Measurements from ENCODE around the gene ZFP64. TPM values are rescaled to one million over a fixed set of nuclear protein-coding genes. Genes with fewer than 3 reads are reported as not detected.
"Not testable (repeated sequence)": the region's sequence is repeated elsewhere in the genome, so short reads cannot be mapped to it uniquely, and the experiment has no call there.

Gene ZFP64
- 10 to 100 TPM in 1 of 2 donors, 1 to 10 TPM in 1; 8.1 to 11.7 TPM for total RNA-seq
- long read RNA-seq, donor 1, partial matches to known transcripts, result 2 of 3 reads
- long read RNA-seq, donor 1, other reads (novel, unspliced or antisense), result 0 of 3 reads
- long read RNA-seq, donor 2, partial matches to known transcripts, result 2 of 13 reads
- long read RNA-seq, donor 2, other reads (novel, unspliced or antisense), result 4 of 13 reads

DNA sequence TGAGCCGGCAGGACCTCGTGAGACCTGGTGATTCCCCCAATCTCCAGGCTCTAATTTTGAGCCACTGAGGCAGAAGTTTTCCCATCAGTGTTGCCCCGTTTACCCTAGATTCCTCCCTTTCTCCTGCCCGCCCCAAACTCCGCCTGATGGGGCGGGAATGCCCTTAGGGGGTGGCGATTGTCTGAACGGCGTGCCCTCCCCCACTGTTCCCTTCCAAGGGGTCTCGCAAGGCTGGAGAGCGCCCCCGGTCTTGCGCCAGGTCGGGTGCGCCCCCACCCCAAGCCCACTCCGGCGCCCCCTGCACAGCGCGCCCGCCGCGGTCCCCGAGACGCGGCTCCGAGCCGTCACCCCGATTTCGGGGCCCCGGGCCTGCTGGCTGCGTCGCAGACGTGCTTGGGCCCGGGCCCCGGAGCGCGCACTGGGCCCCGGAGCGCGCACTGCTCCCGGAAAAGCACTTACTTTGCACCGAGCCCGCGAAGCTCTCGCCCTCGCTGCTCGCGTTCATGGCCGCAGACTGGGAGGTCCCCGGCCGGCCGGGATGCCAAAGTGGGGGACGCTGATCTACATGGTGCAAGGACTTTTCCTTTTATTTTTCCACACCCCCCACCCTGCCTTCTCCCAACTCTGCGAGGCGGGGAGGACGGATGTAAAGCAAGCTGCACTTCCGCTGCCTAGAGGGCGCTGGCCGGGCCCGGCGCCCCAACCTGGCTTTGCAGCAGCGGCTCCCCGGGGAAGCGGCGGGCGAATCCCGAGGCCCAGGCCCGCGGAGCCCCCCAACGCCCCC, at the start of gene ZFP64:
ZFP64 (minus strand) TSS at position 648 of the 784 bp plus-strand sequence; CDS start at position 505, 143 bp downstream.
- intact Hi-C loops (cut with DNase I), result no loop called here
- DNase-seq (ENCODE audit: low spot score), result peak; percentile 92

DNA sequence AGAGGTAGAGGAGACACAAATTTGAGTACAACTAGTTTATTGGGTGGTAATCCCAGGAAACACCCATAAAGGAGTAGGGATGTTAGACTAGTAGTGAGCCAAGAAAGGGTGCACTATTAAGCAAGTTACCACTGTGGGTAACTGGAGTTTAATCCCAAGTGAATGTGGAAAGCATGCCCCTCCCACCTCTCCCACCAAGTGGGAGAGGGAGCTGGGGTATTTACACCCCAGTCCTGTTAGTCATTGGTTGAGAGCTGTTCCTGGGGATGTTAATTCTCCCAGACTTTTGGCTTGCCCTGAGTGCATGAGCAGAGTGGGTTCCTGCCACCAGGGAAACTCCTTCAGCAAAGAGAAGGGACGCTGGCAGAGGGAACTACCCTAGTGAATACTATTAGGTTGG, 49.2 kb upstream of the ZFP64 start:
- no peak for DNase-seq (ENCODE audit: low spot score)
- intact Hi-C loops (cut with DNase I), result no loop called here

DNA sequence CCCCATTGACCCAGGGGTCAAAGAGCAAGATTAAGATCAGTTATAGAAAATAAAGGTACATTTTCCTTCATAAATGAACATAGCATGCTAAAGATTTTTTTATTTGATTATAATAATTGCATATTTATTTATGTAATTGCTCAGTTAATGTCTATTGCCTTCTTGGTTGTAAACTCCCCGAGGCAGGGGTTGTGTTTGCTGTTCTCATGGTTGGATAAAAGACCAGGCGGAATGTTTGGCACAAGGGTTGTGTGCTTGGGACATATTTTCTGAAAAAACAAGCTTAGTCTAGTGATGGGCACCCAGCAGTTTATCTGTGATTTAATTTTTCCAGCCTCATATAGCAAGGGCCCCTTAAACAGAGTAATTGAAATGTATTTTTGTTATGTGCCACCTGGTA, 47.5 kb upstream of the ZFP64 start:
- no peak for DNase-seq (ENCODE audit: low spot score)
- intact Hi-C loops (cut with DNase I), result no loop called here

DNA sequence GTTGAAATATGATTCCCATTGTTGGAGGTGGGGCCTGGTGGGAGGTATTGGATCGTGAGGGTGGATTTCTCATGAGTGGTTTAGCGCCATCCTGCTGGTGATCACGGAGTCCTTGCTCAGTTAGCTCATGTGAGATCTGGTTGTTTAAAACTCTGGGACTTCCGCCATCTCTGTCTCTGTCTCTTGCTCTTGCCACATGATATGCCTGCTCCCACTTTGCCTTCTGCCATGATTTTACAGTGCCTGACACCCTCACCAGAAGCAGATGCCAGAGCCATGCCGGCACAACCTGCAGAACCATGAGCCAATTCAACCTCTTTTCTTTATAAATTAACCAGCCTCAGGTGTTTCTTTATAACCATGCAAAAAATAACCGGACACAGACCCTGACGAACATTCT, 44.7 kb upstream of the ZFP64 start:
- intact Hi-C loops (cut with DNase I), result no loop called here
- DNase-seq (ENCODE audit: low spot score), result no peak

DNA sequence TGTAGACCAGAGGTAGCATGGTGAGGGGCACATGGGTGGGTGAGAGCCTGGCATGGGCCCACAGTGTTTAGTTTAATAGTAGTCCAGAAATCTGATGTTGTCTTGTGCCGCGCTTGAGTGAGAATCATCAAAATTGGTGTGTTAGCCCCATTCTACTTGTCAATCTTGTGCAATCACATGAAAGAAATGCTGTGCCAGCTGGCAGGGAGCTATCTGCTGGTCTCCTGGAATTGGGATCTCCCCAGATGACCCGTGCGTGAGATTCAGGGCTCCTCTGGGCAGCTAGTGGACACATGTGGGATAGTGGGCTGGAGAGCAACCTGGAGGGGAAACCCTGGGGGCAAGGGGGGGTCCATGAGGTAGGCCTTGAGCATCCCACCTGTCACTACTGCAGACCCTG, 43.5 kb upstream of the ZFP64 start:
- intact Hi-C loops (cut with DNase I), result no loop called here

DNA sequence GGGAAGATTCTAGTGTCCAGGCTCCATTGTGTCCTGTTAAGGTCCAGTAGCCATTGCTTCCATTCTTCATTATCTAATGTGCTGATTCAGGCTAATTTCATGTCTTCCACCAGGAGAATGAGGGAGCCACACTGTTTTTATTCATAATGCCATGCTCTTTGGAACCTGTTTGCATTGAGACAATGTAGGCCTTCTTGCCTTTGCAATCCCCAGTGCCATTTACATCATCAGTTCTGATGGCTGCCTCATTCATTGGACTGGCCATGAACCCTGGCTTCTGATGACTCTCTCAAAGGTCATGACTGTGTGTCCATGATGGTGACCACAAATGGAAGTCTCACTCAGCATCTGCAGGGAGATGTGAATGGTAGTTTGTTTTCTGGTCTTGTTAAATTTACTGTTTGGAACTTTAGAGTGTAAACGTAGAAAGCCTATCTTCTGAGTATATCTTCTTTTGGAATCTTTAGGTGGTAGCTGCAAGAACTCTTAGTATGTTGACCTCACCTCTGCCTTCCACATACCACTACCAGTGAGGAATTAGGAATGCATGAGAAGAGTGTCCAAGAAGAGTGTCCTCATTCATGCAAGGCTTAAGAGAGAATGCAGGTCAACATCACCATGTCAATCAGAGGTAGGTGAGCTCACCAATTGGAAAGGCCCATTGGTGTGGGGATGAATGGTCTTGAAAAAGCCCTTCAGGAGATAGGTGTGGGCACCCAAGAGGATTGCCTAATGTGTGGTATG, 42.9 kb upstream of the ZFP64 start:
- intact Hi-C loops (cut with DNase I), result no loop called here
- DNase-seq (ENCODE audit: low spot score), result no peak

More for the DNA sequence above, 43.5 kb upstream of the ZFP64 start:
- no peak for DNase-seq (ENCODE audit: low spot score)

DNA sequence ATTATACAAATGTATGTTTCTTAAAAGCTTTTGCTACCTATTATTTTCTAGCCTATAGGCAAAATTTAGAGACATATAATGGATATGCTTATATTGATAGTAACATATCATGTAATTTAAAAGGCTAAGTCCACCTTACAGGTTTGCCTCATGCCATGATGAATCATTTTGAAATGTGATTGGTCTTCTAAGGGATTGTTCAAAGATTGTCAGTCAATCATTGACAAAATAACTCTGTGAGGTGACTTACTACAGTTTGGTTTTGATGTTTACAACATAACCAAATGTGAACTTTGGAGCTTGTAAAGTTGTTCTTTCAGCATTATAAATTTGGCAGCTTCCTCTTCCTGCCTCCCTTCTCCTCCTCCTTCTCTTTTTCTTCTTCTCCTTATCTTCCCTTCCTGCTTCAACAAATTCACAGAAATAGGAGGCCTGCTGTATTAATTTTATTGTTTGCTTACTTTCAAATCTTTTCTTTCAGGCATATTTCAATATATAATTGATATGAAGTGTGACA, 39.7 kb upstream of the ZFP64 start:
- intact Hi-C loops (cut with DNase I), result no loop called here
- DNase-seq (ENCODE audit: low spot score), result no peak

DNA sequence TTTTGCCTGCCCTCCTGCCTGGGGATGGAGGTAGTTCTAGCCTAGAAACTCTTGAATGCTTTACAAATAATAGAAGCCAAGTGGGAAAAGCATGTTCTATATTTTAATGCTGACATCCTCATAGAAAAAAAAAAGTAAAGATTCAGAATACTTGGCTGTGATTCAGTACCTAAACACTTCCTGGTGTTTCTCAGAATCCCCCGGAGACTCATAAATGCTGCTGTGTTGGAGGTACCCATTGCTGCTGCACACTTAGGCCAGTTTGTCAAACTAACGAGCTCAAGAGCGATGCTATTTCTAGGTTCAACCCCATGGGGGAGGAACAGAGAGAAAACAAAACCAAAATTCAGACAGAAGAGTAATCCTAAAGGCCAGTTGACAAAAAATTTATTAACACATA, 38.8 kb upstream of the ZFP64 start:
- DNase-seq (ENCODE audit: low spot score), result no peak
- intact Hi-C loops (cut with DNase I), result no loop called here

DNA sequence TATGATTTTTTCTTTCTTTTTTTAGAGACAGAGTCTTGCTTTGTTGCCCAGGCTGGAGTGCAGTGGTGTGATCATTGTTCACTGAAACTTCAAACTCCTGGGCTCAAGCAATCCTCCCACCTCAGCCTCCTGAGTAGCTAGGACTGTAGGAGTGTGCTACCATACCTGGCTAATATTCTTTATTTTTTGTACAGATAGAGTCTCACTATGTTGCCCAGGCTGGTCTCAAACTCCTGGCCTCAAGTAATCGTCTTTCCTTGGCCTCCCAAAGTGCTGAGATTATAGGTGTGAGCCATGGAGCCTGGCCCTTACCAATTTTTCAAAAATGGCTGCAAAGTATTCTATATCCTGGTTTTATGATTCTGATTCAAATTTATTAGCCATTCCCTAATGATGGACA, 37.8 kb upstream of the ZFP64 start:
- DNase-seq (ENCODE audit: low spot score); intact Hi-C loops (cut with DNase I): not testable (repeated sequence)

DNA sequence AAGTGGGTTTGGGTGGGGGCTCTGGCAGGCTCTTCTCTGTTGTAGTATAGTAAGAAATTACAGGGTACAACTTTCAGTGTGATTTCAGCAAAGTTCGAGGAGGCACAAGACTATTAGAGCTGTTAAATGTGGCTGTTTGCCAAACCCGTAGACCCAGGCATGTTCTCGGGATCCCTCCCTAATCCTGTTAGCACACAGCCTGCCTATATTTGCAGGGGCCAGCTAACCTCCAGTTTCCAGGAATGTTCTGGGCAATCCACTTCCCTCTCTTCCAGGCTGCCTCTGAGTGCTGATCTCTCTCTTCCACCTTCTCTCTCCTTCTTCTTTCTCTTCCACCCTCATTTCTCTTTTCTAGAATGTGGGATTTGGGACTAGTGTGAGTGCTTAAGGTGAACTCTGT, 34.8 kb upstream of the ZFP64 start:
- intact Hi-C loops (cut with DNase I), result no loop called here
- no peak for DNase-seq (ENCODE audit: low spot score)

DNA sequence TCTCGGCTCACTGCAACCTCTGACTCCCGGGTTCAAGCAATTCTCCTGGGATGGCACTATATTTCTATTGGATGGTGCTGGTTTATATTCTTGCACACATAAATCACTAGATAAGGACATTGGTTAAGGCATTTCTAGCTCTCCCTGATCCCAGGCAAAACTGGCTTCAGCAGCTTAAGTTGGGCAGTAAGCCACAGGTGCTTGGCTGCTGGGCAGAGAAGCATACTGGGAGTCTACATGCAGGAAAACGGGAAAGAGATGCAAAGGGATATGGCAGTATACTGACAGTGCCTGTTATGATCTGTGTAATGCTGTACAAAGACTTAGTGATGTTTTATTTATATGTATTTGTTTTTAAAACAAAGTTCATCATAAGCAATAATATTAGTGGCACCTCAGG, 33.3 kb upstream of the ZFP64 start:
- no peak for DNase-seq (ENCODE audit: low spot score)
- intact Hi-C loops (cut with DNase I), result no loop called here

DNA sequence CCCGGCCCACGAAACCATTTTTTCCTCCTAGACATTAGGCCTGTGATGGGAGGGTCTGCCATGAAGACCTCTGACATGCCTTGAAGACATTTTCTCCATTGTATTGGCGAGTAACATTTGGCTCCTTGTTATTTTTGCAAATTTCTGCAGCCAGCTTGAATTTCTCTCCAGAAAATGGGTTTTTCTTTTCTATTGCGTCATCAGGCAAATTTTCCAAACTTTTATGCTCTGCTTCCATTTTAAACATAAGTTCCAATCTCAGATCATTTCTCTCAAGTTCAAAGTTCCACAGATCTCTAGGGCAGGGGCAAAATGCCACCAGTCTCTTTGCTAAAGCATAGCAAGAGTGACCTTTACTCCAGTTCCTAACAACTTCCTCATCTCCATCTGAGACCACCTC, 29.8 kb upstream of the ZFP64 start:
- intact Hi-C loops (cut with DNase I), result not testable (repeated sequence)

DNA sequence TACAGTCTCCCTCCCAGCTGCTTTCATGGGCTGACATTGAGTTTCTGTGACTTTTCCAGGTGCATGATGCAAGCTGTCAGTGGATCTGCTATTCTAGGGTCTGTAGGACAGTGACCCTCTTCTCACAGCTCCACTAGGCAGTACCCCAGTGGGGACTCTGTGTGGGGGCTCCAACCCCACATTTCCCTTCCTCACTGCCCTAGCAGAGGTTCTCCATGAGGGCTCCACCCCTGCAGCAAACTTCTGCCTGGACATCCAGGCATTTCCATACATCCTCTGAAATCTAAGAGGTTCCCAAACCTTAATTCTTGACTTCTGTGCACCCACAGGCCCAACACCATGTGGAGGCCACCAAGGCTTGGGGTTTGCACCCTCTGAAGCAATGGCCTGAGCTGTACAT, 29.3 kb upstream of the ZFP64 start:
- intact Hi-C loops (cut with DNase I); DNase-seq (ENCODE audit: low spot score): not testable (repeated sequence)

More for the DNA sequence above, 29.8 kb upstream of the ZFP64 start:
- not testable (repeated sequence) for DNase-seq (ENCODE audit: low spot score)

DNA sequence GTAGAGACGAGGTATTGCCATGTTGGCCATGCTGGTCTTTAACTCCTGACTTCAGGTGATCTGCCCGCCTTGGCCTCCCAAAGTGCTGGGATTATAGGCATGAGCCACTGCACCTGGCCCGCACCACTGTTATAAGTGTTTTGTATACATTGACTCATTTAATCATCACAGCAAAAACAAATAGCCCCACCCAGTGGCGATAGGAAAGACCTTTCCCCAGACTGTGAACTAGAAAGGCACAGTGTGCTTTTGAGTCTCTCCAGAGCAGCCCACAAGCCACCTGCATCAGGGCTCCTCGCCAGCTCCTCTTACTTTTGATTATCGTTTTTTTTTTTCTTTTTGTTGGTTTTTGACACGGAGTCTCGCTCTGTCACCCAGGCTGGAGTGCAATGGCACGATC, 27.9 kb upstream of the ZFP64 start:
- DNase-seq (ENCODE audit: low spot score), result no peak
- intact Hi-C loops (cut with DNase I), result no loop called here

DNA sequence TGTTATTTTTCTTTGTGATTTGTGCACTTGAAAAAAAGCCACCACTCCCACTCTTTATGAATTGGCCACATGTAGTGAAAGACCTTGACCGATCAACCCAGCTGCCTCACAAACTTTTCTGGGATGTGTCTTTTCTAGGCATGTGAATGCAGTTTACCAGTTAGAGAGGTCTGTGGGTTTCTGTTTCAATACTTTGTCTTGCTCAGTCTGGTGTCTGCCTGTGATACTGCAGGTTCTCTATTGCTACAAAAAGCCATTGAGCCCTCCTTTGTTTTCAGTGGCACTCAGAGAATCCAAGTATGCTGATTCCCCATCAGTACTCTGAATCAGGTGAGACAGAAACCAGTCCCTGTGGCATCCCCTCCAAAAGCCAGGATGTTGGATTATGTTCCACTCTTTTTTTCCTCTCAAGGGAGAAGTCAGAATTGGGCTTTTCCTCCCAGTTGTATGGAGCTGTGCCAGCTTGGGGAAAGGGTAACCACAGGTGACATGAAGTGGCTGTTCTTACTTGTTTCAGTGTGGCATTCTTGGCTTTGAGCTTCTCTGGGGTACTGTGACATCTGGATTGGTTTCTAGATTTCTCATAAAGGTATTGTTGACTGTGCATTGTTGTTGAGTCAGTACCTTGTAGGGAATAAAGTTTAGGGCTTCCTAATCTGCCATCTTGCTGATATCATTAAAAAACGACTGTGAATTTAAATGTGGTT, 26.3 kb upstream of the ZFP64 start:
- no peak for DNase-seq (ENCODE audit: low spot score)
- intact Hi-C loops (cut with DNase I), result no loop called here

DNA sequence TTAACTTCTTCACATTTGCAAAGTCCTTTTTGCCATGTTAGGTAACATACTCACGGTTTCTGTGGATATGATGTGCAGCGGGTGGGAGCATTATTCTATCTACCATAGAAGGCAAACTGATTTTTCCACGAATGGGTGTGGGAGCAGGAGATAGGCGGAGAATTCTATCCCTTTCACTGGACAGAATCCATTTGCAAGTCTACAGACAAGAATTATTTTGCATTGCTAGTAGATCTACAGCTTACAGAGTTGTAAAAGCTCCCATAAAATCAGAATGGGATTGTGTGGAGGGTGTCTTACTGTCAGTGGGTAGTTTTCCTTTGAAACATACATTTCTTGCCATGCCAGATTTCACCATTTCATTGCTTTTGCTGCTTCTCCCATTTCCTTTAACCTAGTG, 22.4 kb upstream of the ZFP64 start:
- intact Hi-C loops (cut with DNase I), result no loop called here
- no peak for DNase-seq (ENCODE audit: low spot score)

DNA sequence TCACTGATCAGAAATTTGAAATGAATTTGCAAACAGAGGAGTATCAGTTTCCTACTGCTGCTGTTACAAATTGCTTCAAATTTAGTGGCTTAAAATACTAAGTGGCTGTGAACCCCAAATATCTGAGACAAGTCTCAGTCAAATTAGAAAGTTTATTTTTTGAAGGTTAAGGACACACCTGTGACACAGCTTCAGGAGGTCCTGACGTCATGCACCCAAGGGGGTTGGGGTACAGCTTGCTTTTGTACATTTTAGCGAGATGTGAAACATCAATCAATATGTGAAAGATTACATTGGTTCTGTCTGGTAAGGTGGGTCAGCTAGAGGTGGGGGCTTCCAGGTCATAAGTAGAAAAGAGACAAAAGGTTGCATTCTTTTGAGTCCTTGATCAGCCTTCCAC, 21.4 kb upstream of the ZFP64 start:
- DNase-seq (ENCODE audit: low spot score), result no peak
- intact Hi-C loops (cut with DNase I), result no loop called here

DNA sequence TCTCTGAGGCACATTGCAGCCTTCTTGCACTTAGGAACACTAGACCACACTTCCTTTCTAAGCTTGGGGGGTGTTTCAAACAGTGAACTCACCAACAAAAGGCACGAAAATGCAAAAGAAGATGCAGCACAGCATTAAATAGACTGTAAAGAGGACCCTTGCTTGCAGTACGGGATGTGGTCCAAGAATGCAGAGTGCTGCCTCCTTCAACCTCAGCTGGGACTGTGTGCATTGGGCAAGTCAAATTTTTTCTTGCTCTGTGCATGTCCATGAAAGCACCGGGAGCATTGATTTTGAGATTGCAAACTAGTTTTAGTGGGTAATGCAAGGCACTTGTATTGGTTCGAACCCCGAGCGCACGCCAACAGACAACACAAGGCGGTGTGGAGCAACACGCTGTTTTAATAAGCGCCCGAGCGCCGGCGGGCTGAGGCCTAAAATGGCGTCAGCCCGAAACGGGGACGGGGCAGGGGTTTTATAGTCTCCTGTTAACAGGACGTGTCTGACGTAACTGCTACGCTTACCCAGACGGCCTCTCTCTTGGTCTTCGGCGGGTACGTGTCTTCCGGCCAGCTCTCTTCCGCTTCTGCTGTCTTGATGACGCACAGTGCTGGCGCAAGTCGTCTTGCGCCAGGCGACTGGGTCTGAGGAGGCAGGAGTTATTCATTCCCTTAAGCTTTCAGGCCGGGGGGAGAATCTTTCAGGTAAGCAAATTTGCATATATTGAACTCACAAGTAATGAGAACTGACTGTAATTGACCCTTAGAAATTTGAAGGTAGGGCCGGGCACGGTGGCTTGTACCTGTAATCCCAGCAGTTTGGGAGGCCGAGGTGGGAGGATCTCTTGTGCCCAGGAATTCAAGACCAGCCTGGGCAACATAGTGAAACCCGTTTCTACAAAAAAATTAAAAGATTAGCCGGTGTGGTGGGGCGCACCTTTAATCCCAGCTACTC, 18.7 kb upstream of the ZFP64 start:
- no peak for DNase-seq (ENCODE audit: low spot score)
- intact Hi-C loops (cut with DNase I), result no loop called here

DNA sequence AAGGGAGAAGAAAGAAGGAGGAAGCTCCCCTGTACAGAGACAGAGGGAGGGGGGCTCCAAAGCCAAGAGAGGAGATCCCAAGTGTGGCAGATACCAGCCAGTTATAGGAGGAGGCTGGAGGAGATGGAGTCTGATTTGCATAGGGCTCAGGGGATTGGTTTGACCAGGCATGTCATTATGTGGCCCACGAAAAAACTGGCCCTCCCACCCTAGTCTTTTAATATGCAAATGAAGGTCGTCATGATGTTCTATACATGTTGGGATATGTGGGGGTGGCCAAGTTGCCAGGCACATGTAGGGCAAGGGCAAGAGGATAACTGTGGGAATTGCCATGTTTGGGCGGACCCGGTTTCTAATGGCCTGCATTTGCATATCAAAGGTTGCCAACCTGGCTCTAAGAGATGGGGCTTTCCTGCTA, 17.6 kb upstream of the ZFP64 start:
- no peak for DNase-seq (ENCODE audit: low spot score)
- intact Hi-C loops (cut with DNase I), result no loop called here

Measured in posterior vena cava (tissue), 2 donors.